T1000 (cell line): Measurements from ENCODE around the gene TSHZ2.

Experiments used
- DNase-seq: peaks from one replicate; lab custom pipeline; 2025; ENCODE audit warnings: mixed read lengths; lab: John Stamatoyannopoulos, UW

TSHZ2 gene

GRCh38 chr20:53245574-53245973, 273.4 kb downstream of the TSHZ2 start:
- DNase-seq = no peak

- no peak for DNase-seq
Observed at GRCh38 chr20:53247468-53248103, 275.4 kb downstream of the TSHZ2 start.

GRCh38 chr20:53250456-53250855, 278.3 kb downstream of the TSHZ2 start:
- DNase-seq = no peak

- DNase-seq = no peak
Observed at GRCh38 chr20:53252002-53252401, 279.8 kb downstream of the TSHZ2 start.

- DNase-seq = no peak
Observed at GRCh38 chr20:53253668-53254067, 281.5 kb downstream of the TSHZ2 start.

GRCh38 chr20:53255102-53255710, 283.0 kb downstream of the TSHZ2 start:
- no peak for DNase-seq

GRCh38 chr20:53258741-53259140, 286.6 kb downstream of the TSHZ2 start:
- DNase-seq = no peak

- no peak for DNase-seq
Observed at GRCh38 chr20:53260168-53260567, 288.0 kb downstream of the TSHZ2 start.

- DNase-seq = no peak
Observed at GRCh38 chr20:53260591-53260990, 288.4 kb downstream of the TSHZ2 start.

- no peak for DNase-seq
Observed at GRCh38 chr20:53262365-53262764, 290.2 kb downstream of the TSHZ2 start.

- DNase-seq = no peak
Observed at GRCh38 chr20:53263554-53264438, 291.6 kb downstream of the TSHZ2 start.

GRCh38 chr20:53264604-53265003, 292.4 kb downstream of the TSHZ2 start:
- no peak for DNase-seq

GRCh38 chr20:53265304-53265875, 293.2 kb downstream of the TSHZ2 start:
- no peak for DNase-seq

- DNase-seq = no peak
Observed at GRCh38 chr20:53269380-53269779, 297.2 kb downstream of the TSHZ2 start.

GRCh38 chr20:53270792-53271375, 298.7 kb downstream of the TSHZ2 start:
- DNase-seq = no peak

- no peak for DNase-seq
Observed at GRCh38 chr20:53274365-53274764, 302.2 kb downstream of the TSHZ2 start.

- no peak for DNase-seq
Observed at GRCh38 chr20:53274807-53275206, 302.6 kb downstream of the TSHZ2 start.

GRCh38 chr20:53276143-53276542, 304.0 kb downstream of the TSHZ2 start:
- DNase-seq = no peak

GRCh38 chr20:53278555-53278954, 306.4 kb downstream of the TSHZ2 start:
- no peak for DNase-seq

- DNase-seq = no peak
Observed at GRCh38 chr20:53279735-53280134, 307.6 kb downstream of the TSHZ2 start.

GRCh38 chr20:53281557-53282117, 309.5 kb downstream of the TSHZ2 start:
- no peak for DNase-seq
